SK-N-SH (cell line): ENCODE results near the gene EIF6. TPM values are rescaled to one million over a fixed set of nuclear protein-coding genes. Genes with fewer than 3 reads are reported as not detected.

Source experiments
- CTCF ChIA-PET: fragments of 300-600, 350-600 bp; formaldehyde crosslinking; extraction: SDS; loops from one replicate; lab custom pipeline; 2021; lab: Yijun Ruan, JAX
- POLR2A ChIA-PET: fragments of 350-600 bp; sonication (Branson Sonifier 250); formaldehyde crosslinking; extraction: SDS; loops from one replicate; lab custom pipeline; 2020; ENCODE audit warnings: antibody characterized with exemption, inconsistent platforms; lab: Yijun Ruan, JAX
- DNase-seq: peaks from one replicate; pipeline ENCODE4 v3.0.0; 2012
- H2AFZ ChIP-seq: fragments of 200-600 bp; sonication (generic); 2 replicates; pipeline ENCODE4 v1.8.1; 2016; ENCODE audit warnings: antibody characterized with exemption, mild to moderate bottlenecking, low read depth
- H3F3A ChIP-seq: fragments of 200-600 bp; sonication (generic); replicated peaks from 2 replicates; pipeline ENCODE3; 2016; ENCODE audit warnings: antibody characterized with exemption, mild to moderate bottlenecking; ENCODE audit not compliant: insufficient read depth
- H3K27ac ChIP-seq, 2 experiments: fragments of 200-500 bp in 1 of 2; fragments of 200-600 bp in 1 of 2; sonication (Bioruptor generic) in 1 of 2; sonication (generic), shearing (Covaris generic) in 1 of 2; 2 replicates each; pipeline versions ENCODE4 v1.5.1 to v1.6.1; 2014 to 2016; ENCODE audit warnings: low read depth in 2 of 2, inconsistent platforms in 1 of 2, low read length in 1 of 2, mild to moderate bottlenecking in 1 of 2, mixed read lengths in 1 of 2
- H3K27me3 ChIP-seq: fragments of 200-600 bp; sonication (generic), shearing (Covaris generic); 2 replicates; pipeline ENCODE4 v1.6.1; 2016; ENCODE audit warnings: mixed run types; ENCODE audit not compliant: insufficient read depth
- H3K36me3 ChIP-seq, 2 experiments: fragments of 200-500 bp in 1 of 2; fragments of 200-600 bp in 1 of 2; sonication (Bioruptor generic) in 1 of 2; sonication (generic) in 1 of 2; replicated peaks in 1 of 2; 2 replicates each; pipeline versions ENCODE3 to v1.5.1; 2014 to 2016; ENCODE audit warnings: low read length in 1 of 2, mild to moderate bottlenecking in 1 of 2; ENCODE audit not compliant: insufficient read depth in 2 of 2, control insufficient read depth in 1 of 2
- H3K4me1 ChIP-seq, 2 experiments: fragments of 200-500 bp in 1 of 2; fragments of 200-600 bp in 1 of 2; sonication (Bioruptor generic) in 1 of 2; sonication (generic), shearing (Covaris generic) in 1 of 2; 2 replicates each; pipeline versions ENCODE4 v1.5.1 to v1.6.1; 2014 to 2016; ENCODE audit warnings: low read depth in 1 of 2, low read length in 1 of 2, mixed run types in 1 of 2; ENCODE audit not compliant: insufficient read depth in 2 of 2, control insufficient read depth in 1 of 2
- H3K4me2 ChIP-seq: fragments of 200-600 bp; sonication (generic), shearing (Covaris generic); 2 replicates; pipeline ENCODE4 v1.6.1; 2017; ENCODE audit warnings: mixed run types
- H3K4me3 ChIP-seq, 2 experiments: fragments of 200-500 bp in 1 of 2; fragments of 200-600 bp in 1 of 2; sonication (Bioruptor generic) in 1 of 2; sonication (generic), shearing (Covaris generic) in 1 of 2; 2 replicates each; pipeline versions ENCODE4 v1.5.1 to v1.8.1; 2014 to 2016; ENCODE audit warnings: low read depth in 2 of 2, inconsistent platforms in 1 of 2, low read length in 1 of 2, mild to moderate bottlenecking in 1 of 2, mixed read lengths in 1 of 2, moderate library complexity in 1 of 2
- H3K79me2 ChIP-seq: fragments of 200-600 bp; sonication (generic); 2 replicates; pipeline ENCODE4 v1.8.1; 2017; ENCODE audit warnings: mild to moderate bottlenecking; ENCODE audit not compliant: insufficient read depth
- H3K9ac ChIP-seq: fragments of 200-600 bp; sonication (generic); 2 replicates; pipeline ENCODE4 v1.6.1; 2017; ENCODE audit warnings: mixed run types
- H3K9me2 ChIP-seq: fragments of 200-600 bp; sonication (generic); 2 replicates; pipeline ENCODE4 v1.6.1; 2017; ENCODE audit warnings: mixed run types
- H3K9me3 ChIP-seq: fragments of 200-600 bp; sonication (generic); 2 replicates; pipeline ENCODE4 v1.6.1; 2017; ENCODE audit warnings: mixed run types, mild to moderate bottlenecking, moderate library complexity
- H4K20me1 ChIP-seq: fragments of 200-600 bp; sonication (generic); 2 replicates; pipeline ENCODE4 v1.6.1; 2017; ENCODE audit warnings: mild to moderate bottlenecking, mixed run types; ENCODE audit not compliant: insufficient read depth
- CHD2 ChIP-seq: fragments of 150-350 bp; IDR thresholded peaks from 2 replicates; pipeline ENCODE4 v1.6.1; 2018; ENCODE audit warnings: low read length; ENCODE audit not compliant: partially characterized antibody
- ELF1 ChIP-seq: IDR thresholded peaks from 2 replicates; pipeline ENCODE4 v1.4.0; 2012
- JUND ChIP-seq: IDR thresholded peaks from 2 replicates; pipeline ENCODE4 v1.4.0; 2012
- NRF1 ChIP-seq: IDR thresholded peaks from 2 replicates; pipeline ENCODE4 v1.6.1; 2012; ENCODE audit warnings: low read depth, mild to moderate bottlenecking, low read length
- REST ChIP-seq: IDR thresholded peaks from 2 replicates; pipeline ENCODE4 v1.6.1; 2012; ENCODE audit warnings: mild to moderate bottlenecking, low read depth, low read length, moderate library complexity
- SIN3A ChIP-seq: IDR thresholded peaks from 2 replicates; pipeline ENCODE4 v1.6.1; 2012; ENCODE audit warnings: low read depth, mild to moderate bottlenecking, low read length, moderate library complexity, borderline replicate concordance
- TAF1 ChIP-seq: IDR thresholded peaks from 2 replicates; pipeline ENCODE4 v1.6.1; 2012; ENCODE audit warnings: low read depth, mild to moderate bottlenecking, low read length, moderate library complexity, borderline replicate concordance
- TCF12 ChIP-seq: IDR thresholded peaks from 2 replicates; pipeline ENCODE4 v1.4.0; 2012
- USF1 ChIP-seq: IDR thresholded peaks from 2 replicates; pipeline ENCODE4 v1.4.0; 2012; ENCODE audit warnings: low read depth, borderline replicate concordance
- YY1 ChIP-seq: IDR thresholded peaks from 2 replicates; pipeline ENCODE4 v1.4.0; 2012; ENCODE audit warnings: low read depth, mild to moderate bottlenecking
- WGBS: methylation state at CpG from one replicate; pipeline ENCODE4 v1.1.6; 2017; ENCODE audit warnings: low lambda C conversion rate; 5-methylcytosine and 5-hydroxymethylcytosine counted together
- polyA plus RNA-seq, 3 experiments: library from polyadenylated mRNA; depleted of rRNA; stranded (reverse); fragments of >200 nt; gene quantifications; 2 replicates each; pipeline ENCODE4 v1.2.3, GENCODE V29; 2012
- TF ChIP-seq, protein P1 (sequence below): fragments of 150-350 bp; IDR thresholded peaks from 2 replicates; pipeline ENCODE4 v1.6.1; 2016; ENCODE audit warnings: mild to moderate bottlenecking, low read depth, low read length
- TF ChIP-seq, protein P2 (sequence below): fragments of 200-600 bp; sonication (generic); IDR thresholded peaks from 2 replicates; pipeline ENCODE4 v1.6.1; 2017; ENCODE audit warnings: antibody characterized with exemption, mild to moderate bottlenecking, moderate library complexity
- TF ChIP-seq, protein P3 (sequence below): IDR thresholded peaks from 2 replicates; pipeline ENCODE4 v1.4.0; 2012; ENCODE audit warnings: low read depth

Gene EIF6
- polyA plus RNA-seq, 1 of the 3 experiments (the other 2 are of a cell fraction) = 356 TPM

DNA sequence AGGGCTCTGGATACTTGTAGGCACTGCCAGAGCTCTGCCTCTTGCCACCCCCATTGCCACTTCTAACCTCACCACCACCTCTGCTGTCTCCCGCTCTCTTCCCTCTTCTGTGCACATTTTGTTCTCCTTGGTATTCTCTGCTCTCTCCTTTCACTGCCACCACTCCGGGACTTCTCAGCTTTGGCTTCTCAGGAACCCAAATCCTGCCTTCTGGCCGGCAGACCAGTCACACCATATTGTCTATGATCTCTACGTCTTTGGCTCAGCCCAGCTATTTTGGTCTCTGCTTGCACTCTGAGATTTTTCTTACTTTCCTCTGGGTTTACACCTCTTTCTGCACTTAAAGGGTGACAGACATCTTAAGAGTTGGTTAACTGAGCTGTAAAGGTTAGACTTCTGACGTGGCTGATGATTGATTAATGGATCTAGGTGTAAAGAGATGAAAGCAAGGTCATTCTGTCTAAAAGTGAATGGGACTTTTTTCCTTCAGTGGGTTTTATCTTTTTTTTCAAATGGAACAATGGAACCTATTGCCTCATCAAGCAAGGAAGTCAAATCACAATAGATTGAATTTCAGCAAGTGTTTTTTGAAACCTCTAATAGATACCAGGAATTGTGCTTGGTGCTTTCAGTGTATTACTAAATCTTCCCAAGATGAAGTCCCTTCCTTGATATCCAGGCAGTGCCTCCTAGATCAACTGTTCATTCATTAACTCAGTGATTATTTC, 44.3 kb downstream of the EIF6 start (continued):
- TF ChIP-seq REST (no peak), JUND (no peak), NRF1 (no peak), SIN3A (no peak), CHD2 (no peak)
- TF ChIP-seq, all 33 proteins: peak for 0

- Histone ChIP-seq H3K9me3 (no peaks in the 10 kb centered on the region), H3K36me3 (no peaks in the 10 kb centered on the region), H3K27ac (no peak overlapping the region)
- POLR2A ChIA-PET = no interaction called here
- no peak for TF ChIP-seq TAF1
- TF ChIP-seq ELF1 = no peak
- no peak for TF ChIP-seq YY1
- TF ChIP-seq, protein P1, sequence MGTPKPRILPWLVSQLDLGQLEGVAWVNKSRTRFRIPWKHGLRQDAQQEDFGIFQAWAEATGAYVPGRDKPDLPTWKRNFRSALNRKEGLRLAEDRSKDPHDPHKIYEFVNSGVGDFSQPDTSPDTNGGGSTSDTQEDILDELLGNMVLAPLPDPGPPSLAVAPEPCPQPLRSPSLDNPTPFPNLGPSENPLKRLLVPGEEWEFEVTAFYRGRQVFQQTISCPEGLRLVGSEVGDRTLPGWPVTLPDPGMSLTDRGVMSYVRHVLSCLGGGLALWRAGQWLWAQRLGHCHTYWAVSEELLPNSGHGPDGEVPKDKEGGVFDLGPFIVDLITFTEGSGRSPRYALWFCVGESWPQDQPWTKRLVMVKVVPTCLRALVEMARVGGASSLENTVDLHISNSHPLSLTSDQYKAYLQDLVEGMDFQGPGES = no peak
- TF ChIP-seq, protein P2, sequence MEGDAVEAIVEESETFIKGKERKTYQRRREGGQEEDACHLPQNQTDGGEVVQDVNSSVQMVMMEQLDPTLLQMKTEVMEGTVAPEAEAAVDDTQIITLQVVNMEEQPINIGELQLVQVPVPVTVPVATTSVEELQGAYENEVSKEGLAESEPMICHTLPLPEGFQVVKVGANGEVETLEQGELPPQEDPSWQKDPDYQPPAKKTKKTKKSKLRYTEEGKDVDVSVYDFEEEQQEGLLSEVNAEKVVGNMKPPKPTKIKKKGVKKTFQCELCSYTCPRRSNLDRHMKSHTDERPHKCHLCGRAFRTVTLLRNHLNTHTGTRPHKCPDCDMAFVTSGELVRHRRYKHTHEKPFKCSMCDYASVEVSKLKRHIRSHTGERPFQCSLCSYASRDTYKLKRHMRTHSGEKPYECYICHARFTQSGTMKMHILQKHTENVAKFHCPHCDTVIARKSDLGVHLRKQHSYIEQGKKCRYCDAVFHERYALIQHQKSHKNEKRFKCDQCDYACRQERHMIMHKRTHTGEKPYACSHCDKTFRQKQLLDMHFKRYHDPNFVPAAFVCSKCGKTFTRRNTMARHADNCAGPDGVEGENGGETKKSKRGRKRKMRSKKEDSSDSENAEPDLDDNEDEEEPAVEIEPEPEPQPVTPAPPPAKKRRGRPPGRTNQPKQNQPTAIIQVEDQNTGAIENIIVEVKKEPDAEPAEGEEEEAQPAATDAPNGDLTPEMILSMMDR = no peak
- TF ChIP-seq TCF12 = no peak
- TF ChIP-seq, protein P3, sequence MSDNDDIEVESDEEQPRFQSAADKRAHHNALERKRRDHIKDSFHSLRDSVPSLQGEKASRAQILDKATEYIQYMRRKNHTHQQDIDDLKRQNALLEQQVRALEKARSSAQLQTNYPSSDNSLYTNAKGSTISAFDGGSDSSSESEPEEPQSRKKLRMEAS = no peak
- no peak for TF ChIP-seq USF1
- TF ChIP-seq, all 33 proteins: peak for 0
- no peaks in the 10 kb centered on the region for H4K20me1 ChIP-seq
- H3K4me3 ChIP-seq = no peak overlapping the region
- no peaks in the 10 kb centered on the region for H3K4me1 ChIP-seq
- 88% methylated on average over 5 of the region's 5 CpGs for WGBS
- H3K79me2 ChIP-seq = no peaks in the 10 kb centered on the region
- H3K27me3 ChIP-seq = no peaks in the 10 kb centered on the region
- no peak overlapping the region for H3K4me2 ChIP-seq
- no peak overlapping the region for H2AFZ ChIP-seq
- H3K9me2 ChIP-seq = no peaks in the 10 kb centered on the region
- CTCF ChIA-PET = interaction anchor here (0.7 to 1.0 kb wide), 2 partner anchors 17 to 142 kb away, joined by 3 read pairs; no protein-coding TSS in a partner anchor
- H3K9ac ChIP-seq = no peak overlapping the region
- DNase-seq = no peak
- H3F3A ChIP-seq = no peaks in the 10 kb centered on the region
These were observed 45.8 kb downstream of the EIF6 start for GRCh38 chr20:35238735-35239134.
